Trophoblast cell (in vitro differentiated cells and primary cell): Measurements from ENCODE around the gene RBFOX2.

Source experiments
- DNase-seq, 2 donors: peaks; one replicate each; pipeline ENCODE4 v3.0.0-alpha.2; 2016
- H2AFZ ChIP-seq: 2 replicates; pipeline ENCODE4 v1.6.1; 2013; ENCODE audit warnings: low read length, moderate library complexity, mild to moderate bottlenecking; ENCODE audit not compliant: insufficient read depth, poor library complexity
- H2AK5ac ChIP-seq: 2 replicates; pipeline ENCODE4 v1.6.1; 2013; ENCODE audit warnings: mild to moderate bottlenecking, low read length
- H2BK120ac ChIP-seq: 2 replicates; pipeline ENCODE4 v1.6.1; 2013; ENCODE audit warnings: low read length, mild to moderate bottlenecking, moderate library complexity; ENCODE audit not compliant: insufficient read depth, poor library complexity
- H2BK12ac ChIP-seq: 2 replicates; pipeline ENCODE4 v1.6.1; 2013; ENCODE audit warnings: mild to moderate bottlenecking, low read length, moderate library complexity
- H2BK5ac ChIP-seq: 2 replicates; pipeline ENCODE4 v1.6.1; 2013; ENCODE audit warnings: low read length, low read depth, moderate library complexity, mild to moderate bottlenecking; ENCODE audit not compliant: poor library complexity
- H3K14ac ChIP-seq: 2 replicates; pipeline ENCODE4 v1.6.1; 2013; ENCODE audit warnings: mild to moderate bottlenecking, low read length
- H3K18ac ChIP-seq: 2 replicates; pipeline ENCODE4 v1.6.1; 2013; ENCODE audit warnings: mild to moderate bottlenecking, low read length
- H3K23ac ChIP-seq: 2 replicates; pipeline ENCODE4 v1.6.1; 2013; ENCODE audit warnings: low read length
- H3K27ac ChIP-seq: 2 replicates; pipeline ENCODE4 v1.5.1; 2013; ENCODE audit warnings: low read depth, mild to moderate bottlenecking, inconsistent platforms, low read length, moderate library complexity
- H3K27me3 ChIP-seq: 2 replicates; pipeline ENCODE4 v1.6.1; 2013; ENCODE audit warnings: inconsistent platforms, mild to moderate bottlenecking, low read length, moderate library complexity; ENCODE audit not compliant: insufficient read depth
- H3K36me3 ChIP-seq, 2 experiments: 1 replicate in 1 of 2; 2 replicates in 1 of 2; pipeline ENCODE4 v1.6.1; 2013; ENCODE audit warnings: low read length in 2 of 2, mild to moderate bottlenecking in 2 of 2, moderate library complexity in 1 of 2; ENCODE audit not compliant: insufficient read depth in 2 of 2, control insufficient read depth in 1 of 2
- H3K4ac ChIP-seq: 2 replicates; pipeline ENCODE4 v1.6.1; 2013; ENCODE audit warnings: low read depth, mild to moderate bottlenecking, low read length, moderate library complexity
- H3K4me1 ChIP-seq, 2 experiments: 1 replicate in 1 of 2; 2 replicates in 1 of 2; pipeline ENCODE4 v1.6.1; 2013; ENCODE audit warnings: low read length in 2 of 2, mild to moderate bottlenecking in 2 of 2, moderate library complexity in 1 of 2; ENCODE audit not compliant: insufficient read depth in 2 of 2, control insufficient read depth in 1 of 2
- H3K4me2 ChIP-seq: 2 replicates; pipeline ENCODE4 v1.6.1; 2013; ENCODE audit warnings: inconsistent platforms, mild to moderate bottlenecking, low read length, moderate library complexity
- H3K4me3 ChIP-seq: 2 replicates; pipeline ENCODE4 v1.5.1; 2013; ENCODE audit warnings: mild to moderate bottlenecking, low read depth, low read length, inconsistent platforms
- H3K79me1 ChIP-seq: one replicate; pipeline ENCODE4 v1.6.1; 2013; ENCODE audit warnings: low read length
- H3K79me2 ChIP-seq: 2 replicates; pipeline ENCODE4 v1.6.1; 2013; ENCODE audit warnings: low read length, mild to moderate bottlenecking; ENCODE audit not compliant: control insufficient read depth, insufficient read depth, poor library complexity
- H3K9ac ChIP-seq: 2 replicates; pipeline ENCODE4 v1.6.1; 2013; ENCODE audit warnings: mild to moderate bottlenecking, low read length
- H3K9me3 ChIP-seq: 2 replicates; pipeline ENCODE4 v1.6.1; 2013; ENCODE audit warnings: low read depth, mild to moderate bottlenecking, control low read depth, inconsistent platforms, low read length; ENCODE audit not compliant: insufficient read depth
- H4K12ac ChIP-seq: 2 replicates; pipeline ENCODE4 v1.6.1; 2013; ENCODE audit warnings: low read depth, mild to moderate bottlenecking, low read length, moderate library complexity
- H4K8ac ChIP-seq: 2 replicates; pipeline ENCODE4 v1.6.1; 2013; ENCODE audit warnings: low read depth, mild to moderate bottlenecking, low read length, moderate library complexity
- H4K91ac ChIP-seq: one replicate; pipeline ENCODE4 v1.6.1; 2013; ENCODE audit warnings: low read depth, mild to moderate bottlenecking, low read length, moderate library complexity
- WGBS: extraction: QIAGEN DNeasy Blood & Tissue Kit; methylation state at CpG from one replicate; pipeline ENCODE4 v1.1.7; 2013; ENCODE audit warnings: missing lambda C conversion rate; ENCODE audit not compliant: insufficient read length, insufficient coverage; ENCODE audit errors: extremely low coverage; 5-methylcytosine and 5-hydroxymethylcytosine counted together

Gene RBFOX2

GRCh38 chr22:35721960-35722359 is 306.7 kb downstream of the RBFOX2 start:
- H3K27me3 ChIP-seq: no peaks in the 10 kb centered on the region

GRCh38 chr22:35719212-35719875 is 309.3 kb downstream of the RBFOX2 start:
- H4K12ac ChIP-seq: no peak overlapping the region
- WGBS: no CpG with 5 or more reads among the region's 15 CpGs

More at GRCh38 chr22:35721960-35722359, 306.7 kb downstream of the RBFOX2 start:
- no CpG with 5 or more reads among the region's 4 CpGs for WGBS
- no peaks in the 10 kb centered on the region for H3K79me2 ChIP-seq
- H2BK12ac ChIP-seq: no peak overlapping the region
- no peak overlapping the region for H3K4ac ChIP-seq
- no peak overlapping the region for H2BK120ac ChIP-seq
- H3K27ac ChIP-seq: no peak overlapping the region
- H4K8ac ChIP-seq: no peak overlapping the region
- H3K9me3 ChIP-seq: peaks cover 2% of the 10 kb centered on the region
- no peak for DNase-seq
- no peak overlapping the region for H3K23ac ChIP-seq
- peaks cover 0 to 4% of the 10 kb centered on the region in 2 experiments for H3K4me1 ChIP-seq
- H4K12ac ChIP-seq: no peak overlapping the region
- H2AK5ac ChIP-seq: no peak overlapping the region
- no peak overlapping the region for H3K14ac ChIP-seq
- H3K36me3 ChIP-seq: no peaks in the 10 kb centered on the region
- H3K18ac ChIP-seq: no peak overlapping the region
- H2BK5ac ChIP-seq: no peak overlapping the region
- no peak overlapping the region for H3K9ac ChIP-seq
- H3K79me1 ChIP-seq: no peaks in the 10 kb centered on the region
- no peak overlapping the region for H2AFZ ChIP-seq
- H3K4me2 ChIP-seq: no peak overlapping the region
- no peak overlapping the region for H3K4me3 ChIP-seq
- no peak overlapping the region for H4K91ac ChIP-seq

GRCh38 chr22:35717572-35717971 is 311.1 kb downstream of the RBFOX2 start, which contains the start of gene APOL5:
Gene APOL5, plus strand, starts transcription at chr22:35717872. Its CDS starts 0 bp downstream, at chr22:35717872.
- Histone ChIP-seq H3K9me3 (peaks cover 2% of the 10 kb centered on the region), H4K91ac (no peak within 1 kb of the TSS), H3K14ac (no peak within 1 kb of the TSS), H4K8ac (no peak within 1 kb of the TSS), H3K79me2 (no peaks in the 10 kb centered on the region), H4K12ac (no peak within 1 kb of the TSS), H3K4me3 (no peak within 1 kb of the TSS), H3K27ac (no peak within 1 kb of the TSS), H3K4me2 (no peak within 1 kb of the TSS), H3K4ac (no peak within 1 kb of the TSS), H3K79me1 (no peaks in the 10 kb centered on the region), H2BK120ac (no peak within 1 kb of the TSS), H2BK12ac (no peak within 1 kb of the TSS), H3K36me3 (no peaks in the 10 kb centered on the region), H3K27me3 (no peaks in the 10 kb centered on the region), H2BK5ac (no peak within 1 kb of the TSS), H3K18ac (no peak within 1 kb of the TSS), H3K23ac (no peak within 1 kb of the TSS), H3K9ac (no peak within 1 kb of the TSS), H2AFZ (no peak within 1 kb of the TSS), H2AK5ac (no peak within 1 kb of the TSS), H3K4me1 (no peaks in the 10 kb centered on the region)
- no peak for DNase-seq
- WGBS: no CpG with 5 or more reads among the region's 3 CpGs

More at GRCh38 chr22:35719212-35719875, 309.3 kb downstream of the RBFOX2 start:
- Histone ChIP-seq H4K8ac (no peak overlapping the region), H2AK5ac (no peak overlapping the region), H3K14ac (no peak overlapping the region), H3K4me1 (no peaks in the 10 kb centered on the region), H3K27ac (no peak overlapping the region), H2BK12ac (no peak overlapping the region), H4K91ac (no peak overlapping the region), H2BK120ac (no peak overlapping the region), H3K27me3 (no peaks in the 10 kb centered on the region), H3K4me3 (no peak overlapping the region), H3K9ac (no peak overlapping the region), H3K9me3 (peaks cover 2% of the 10 kb centered on the region), H3K4me2 (no peak overlapping the region), H3K23ac (no peak overlapping the region), H3K36me3 (no peaks in the 10 kb centered on the region), H2AFZ (no peak overlapping the region), H2BK5ac (no peak overlapping the region), H3K79me1 (no peaks in the 10 kb centered on the region), H3K18ac (no peak overlapping the region), H3K79me2 (no peaks in the 10 kb centered on the region), H3K4ac (no peak overlapping the region)
- no peak for DNase-seq

- H3K4me3 ChIP-seq: no peak overlapping the region
- WGBS: no CpG with 5 or more reads among the region's 2 CpGs
These were observed 316.0 kb downstream of the RBFOX2 start for GRCh38 chr22:35712672-35713071.

More at GRCh38 chr22:35712672-35713071, 316.0 kb downstream of the RBFOX2 start:
- Histone ChIP-seq H2BK12ac (no peak overlapping the region), H3K9me3 (no peaks in the 10 kb centered on the region), H2BK5ac (no peak overlapping the region), H4K8ac (no peak overlapping the region), H3K14ac (no peak overlapping the region), H3K18ac (no peak overlapping the region), H2AFZ (no peak overlapping the region), H3K4me1 (no peaks in the 10 kb centered on the region), H2BK120ac (no peak overlapping the region), H3K27me3 (no peaks in the 10 kb centered on the region), H3K23ac (no peak overlapping the region), H4K12ac (no peak overlapping the region), H3K4me2 (no peak overlapping the region), H3K79me1 (no peaks in the 10 kb centered on the region), H3K4ac (no peak overlapping the region), H3K36me3 (no peaks in the 10 kb centered on the region), H3K9ac (no peak overlapping the region), H3K79me2 (no peaks in the 10 kb centered on the region), H2AK5ac (no peak overlapping the region), H4K91ac (no peak overlapping the region), H3K27ac (no peak overlapping the region)
- DNase-seq: no peak
